HL-60 (cell line): ENCODE results near the gene SETBP1.

Experiments
- DNase-seq, 2 experiments: peaks; one replicate each; pipeline ENCODE4 v3.0.0-alpha.2; 2010 to 2020; ENCODE audit warnings: low read depth in 1 of 2, low spot score in 1 of 2
- H3K27ac ChIP-seq: fragments of 250-450 bp; sonication (Bioruptor Pico); replicated peaks from 2 replicates; pipeline ENCODE4 v1.5.1; 2020; ENCODE audit warnings: mild to moderate bottlenecking, moderate library complexity
- H3K27me3 ChIP-seq: fragments of 250-450 bp; sonication (Bioruptor Pico); 2 replicates; pipeline ENCODE4 v1.5.1; 2021; ENCODE audit warnings: mild to moderate bottlenecking, moderate library complexity; ENCODE audit not compliant: insufficient read depth, poor library complexity, severe bottlenecking
- H3K4me3 ChIP-seq: replicated peaks from 2 replicates; pipeline ENCODE4 v1.5.1; 2011; ENCODE audit warnings: mild to moderate bottlenecking, control low read depth, low read length; ENCODE audit not compliant: insufficient read depth
- GABPA ChIP-seq: IDR thresholded peaks from 2 replicates; pipeline ENCODE4 v1.6.1; 2012; ENCODE audit warnings: low read depth
- POLR2AphosphoS5 ChIP-seq: IDR thresholded peaks from 2 replicates; pipeline ENCODE4 v1.6.1; 2012; ENCODE audit warnings: low read depth
- SPI1 ChIP-seq: IDR thresholded peaks from 2 replicates; pipeline ENCODE4 v1.6.1; 2012; ENCODE audit warnings: low read depth, mild to moderate bottlenecking, borderline replicate concordance
- TF ChIP-seq, protein P1 (sequence below): IDR thresholded peaks from 2 replicates; pipeline ENCODE4 v1.6.1; 2012; ENCODE audit warnings: low read depth; ENCODE audit not compliant: insufficient replicate concordance
- TF ChIP-seq, protein P2 (sequence below): IDR thresholded peaks from one replicate; pipeline ENCODE4 v1.5.1; 2011; ENCODE audit warnings: low read length, control low read depth, inconsistent platforms; ENCODE audit not compliant: insufficient read depth

The SETBP1 gene

DNA sequence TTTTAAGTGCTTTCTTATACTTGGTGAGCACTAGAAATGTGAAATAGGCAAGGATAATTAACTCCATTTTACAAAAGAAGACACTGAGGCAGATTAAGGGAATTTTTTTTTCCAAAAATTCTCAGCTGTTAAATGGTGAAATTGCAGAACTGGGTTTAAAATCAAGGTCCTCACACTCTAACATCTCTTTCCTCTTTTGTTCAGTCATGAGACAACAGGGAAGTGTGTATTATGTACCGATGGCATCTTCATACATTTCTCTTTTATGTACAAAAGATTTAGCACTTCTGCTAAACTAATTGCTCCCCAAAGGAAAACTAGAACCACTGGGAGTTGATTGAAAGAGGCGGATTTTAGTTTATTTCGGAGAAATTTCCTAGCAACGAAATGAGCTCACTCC is 203.0 kb downstream of the SETBP1 start:
- no peak for DNase-seq
- Histone ChIP-seq H3K27me3 (no peaks in the 10 kb centered on the region), H3K27ac (no peak overlapping the region), H3K4me3 (no peak overlapping the region)
- TF ChIP-seq SPI1, result no peak
- TF ChIP-seq GABPA, result no peak
- TF ChIP-seq POLR2AphosphoS5, result no peak
- TF ChIP-seq, protein P1, sequence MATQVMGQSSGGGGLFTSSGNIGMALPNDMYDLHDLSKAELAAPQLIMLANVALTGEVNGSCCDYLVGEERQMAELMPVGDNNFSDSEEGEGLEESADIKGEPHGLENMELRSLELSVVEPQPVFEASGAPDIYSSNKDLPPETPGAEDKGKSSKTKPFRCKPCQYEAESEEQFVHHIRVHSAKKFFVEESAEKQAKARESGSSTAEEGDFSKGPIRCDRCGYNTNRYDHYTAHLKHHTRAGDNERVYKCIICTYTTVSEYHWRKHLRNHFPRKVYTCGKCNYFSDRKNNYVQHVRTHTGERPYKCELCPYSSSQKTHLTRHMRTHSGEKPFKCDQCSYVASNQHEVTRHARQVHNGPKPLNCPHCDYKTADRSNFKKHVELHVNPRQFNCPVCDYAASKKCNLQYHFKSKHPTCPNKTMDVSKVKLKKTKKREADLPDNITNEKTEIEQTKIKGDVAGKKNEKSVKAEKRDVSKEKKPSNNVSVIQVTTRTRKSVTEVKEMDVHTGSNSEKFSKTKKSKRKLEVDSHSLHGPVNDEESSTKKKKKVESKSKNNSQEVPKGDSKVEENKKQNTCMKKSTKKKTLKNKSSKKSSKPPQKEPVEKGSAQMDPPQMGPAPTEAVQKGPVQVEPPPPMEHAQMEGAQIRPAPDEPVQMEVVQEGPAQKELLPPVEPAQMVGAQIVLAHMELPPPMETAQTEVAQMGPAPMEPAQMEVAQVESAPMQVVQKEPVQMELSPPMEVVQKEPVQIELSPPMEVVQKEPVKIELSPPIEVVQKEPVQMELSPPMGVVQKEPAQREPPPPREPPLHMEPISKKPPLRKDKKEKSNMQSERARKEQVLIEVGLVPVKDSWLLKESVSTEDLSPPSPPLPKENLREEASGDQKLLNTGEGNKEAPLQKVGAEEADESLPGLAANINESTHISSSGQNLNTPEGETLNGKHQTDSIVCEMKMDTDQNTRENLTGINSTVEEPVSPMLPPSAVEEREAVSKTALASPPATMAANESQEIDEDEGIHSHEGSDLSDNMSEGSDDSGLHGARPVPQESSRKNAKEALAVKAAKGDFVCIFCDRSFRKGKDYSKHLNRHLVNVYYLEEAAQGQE, result no peak
- TF ChIP-seq, protein P2, sequence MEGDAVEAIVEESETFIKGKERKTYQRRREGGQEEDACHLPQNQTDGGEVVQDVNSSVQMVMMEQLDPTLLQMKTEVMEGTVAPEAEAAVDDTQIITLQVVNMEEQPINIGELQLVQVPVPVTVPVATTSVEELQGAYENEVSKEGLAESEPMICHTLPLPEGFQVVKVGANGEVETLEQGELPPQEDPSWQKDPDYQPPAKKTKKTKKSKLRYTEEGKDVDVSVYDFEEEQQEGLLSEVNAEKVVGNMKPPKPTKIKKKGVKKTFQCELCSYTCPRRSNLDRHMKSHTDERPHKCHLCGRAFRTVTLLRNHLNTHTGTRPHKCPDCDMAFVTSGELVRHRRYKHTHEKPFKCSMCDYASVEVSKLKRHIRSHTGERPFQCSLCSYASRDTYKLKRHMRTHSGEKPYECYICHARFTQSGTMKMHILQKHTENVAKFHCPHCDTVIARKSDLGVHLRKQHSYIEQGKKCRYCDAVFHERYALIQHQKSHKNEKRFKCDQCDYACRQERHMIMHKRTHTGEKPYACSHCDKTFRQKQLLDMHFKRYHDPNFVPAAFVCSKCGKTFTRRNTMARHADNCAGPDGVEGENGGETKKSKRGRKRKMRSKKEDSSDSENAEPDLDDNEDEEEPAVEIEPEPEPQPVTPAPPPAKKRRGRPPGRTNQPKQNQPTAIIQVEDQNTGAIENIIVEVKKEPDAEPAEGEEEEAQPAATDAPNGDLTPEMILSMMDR, result no peak

DNA sequence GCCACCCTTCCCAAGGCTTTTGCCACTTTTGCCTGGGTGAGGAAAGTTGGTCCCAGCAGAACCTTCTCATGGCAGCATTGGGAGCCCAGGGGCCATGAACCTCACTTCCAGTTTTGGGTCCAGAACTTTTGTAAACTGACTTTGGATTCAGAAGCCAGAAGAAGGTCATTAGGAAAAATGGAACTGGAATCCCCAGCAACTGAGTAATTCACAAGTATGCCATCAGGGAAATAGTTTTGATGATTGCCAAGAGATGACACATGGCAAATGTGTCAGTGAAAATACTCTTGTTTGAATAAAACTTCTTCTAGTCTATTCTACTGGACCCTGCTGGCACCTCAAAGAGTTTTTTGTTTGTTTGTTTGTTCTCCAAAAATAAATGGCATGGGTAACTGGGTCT is 203.7 kb downstream of the SETBP1 start:
- Histone ChIP-seq H3K4me3 (no peak overlapping the region), H3K27me3 (no peaks in the 10 kb centered on the region), H3K27ac (no peak overlapping the region)
- no peak for DNase-seq
- no peak for TF ChIP-seq SPI1
- no peak for TF ChIP-seq GABPA
- TF ChIP-seq, protein P2, result no peak
- no peak for TF ChIP-seq POLR2AphosphoS5
- TF ChIP-seq, protein P1, result no peak

DNA sequence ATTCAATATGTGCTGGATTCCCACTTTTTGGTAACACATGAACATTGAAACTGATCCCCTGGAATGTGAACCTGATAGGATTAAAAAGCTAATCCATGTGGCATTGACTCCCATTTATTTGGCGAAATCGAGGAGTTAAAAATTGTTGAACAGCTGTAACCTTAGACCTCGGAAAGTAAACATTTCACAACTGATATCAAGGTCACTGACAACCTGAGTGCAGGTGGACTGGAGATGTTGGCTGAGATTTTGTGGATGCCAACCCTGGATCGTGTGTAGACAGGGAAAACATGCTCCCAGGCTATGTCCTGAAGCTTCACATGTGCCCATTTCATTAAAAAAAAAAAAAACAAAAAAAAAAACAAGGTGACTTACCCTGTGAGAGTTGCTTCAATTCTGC is 204.8 kb downstream of the SETBP1 start:
- H3K27me3 ChIP-seq, result no peaks in the 10 kb centered on the region
- DNase-seq, result no peak
- no peak overlapping the region for H3K27ac ChIP-seq
- H3K4me3 ChIP-seq, result no peak overlapping the region
- TF ChIP-seq GABPA (no peak), SPI1 (no peak)
- TF ChIP-seq, protein P1, result no peak

DNA sequence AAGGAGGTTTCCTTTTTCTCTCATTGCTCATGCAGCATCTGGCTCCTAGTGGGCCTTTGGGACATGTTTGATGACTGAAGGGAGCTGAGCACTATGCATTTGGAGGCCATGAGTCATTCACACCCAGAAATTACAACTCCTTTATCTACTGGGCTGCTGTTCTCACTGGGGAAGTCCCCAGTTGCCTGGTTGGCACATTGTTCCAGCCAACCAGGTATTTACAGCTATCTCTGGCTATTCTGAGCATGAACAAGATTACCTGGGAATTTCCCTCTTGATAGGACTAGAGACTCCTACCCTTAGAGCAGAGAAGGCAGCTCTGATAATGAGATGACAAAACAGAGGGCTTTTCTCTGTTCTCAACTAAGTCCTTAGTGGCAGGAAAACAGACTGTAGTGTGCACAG is 206.5 kb downstream of the SETBP1 start:
- TF ChIP-seq, protein P2, result no peak
- TF ChIP-seq SPI1 (no peak), GABPA (no peak), POLR2AphosphoS5 (no peak)
- TF ChIP-seq, protein P1, result no peak
- no peak overlapping the region for H3K27ac ChIP-seq
- H3K4me3 ChIP-seq, result no peak overlapping the region
- no peaks in the 10 kb centered on the region for H3K27me3 ChIP-seq
- no peak for DNase-seq
